Activated naive CD8-positive, alpha-beta T cell treated with anti-CD3 and anti-CD28 coated beads, Interleukin-2, amount 50 U/mL, for 24 hours (primary cell): ENCODE data around the gene THRB.
"Not testable (repeated sequence)": the region's sequence is repeated elsewhere in the genome, so short reads cannot be mapped to it uniquely, and the experiment has no call there.

ENCODE experiments used
- ATAC-seq: fragments of 150-1000 bp; cut with Tn5 transposase; one replicate; pipeline ENCODE4 v1.10.0; 2021
- DNase-seq: peaks from one replicate; pipeline ENCODE4 v3.0.0; 2021
- H3K27ac Mint-ChIP-seq: one replicate; pipeline ENCODE4 v1.8.0; 2021; ENCODE audit warnings: mild to moderate bottlenecking, mixed read lengths
- H3K27me3 Mint-ChIP-seq: one replicate; pipeline ENCODE4 v1.8.0; 2021; ENCODE audit warnings: mixed read lengths
- H3K36me3 Mint-ChIP-seq: one replicate; pipeline ENCODE4 v1.8.0; 2021; ENCODE audit warnings: low read depth, mixed read lengths
- H3K4me1 Mint-ChIP-seq: one replicate; pipeline ENCODE4 v1.8.0; 2021; ENCODE audit warnings: mixed read lengths
- H3K4me3 Mint-ChIP-seq: one replicate; pipeline ENCODE4 v1.8.0; 2021; ENCODE audit warnings: mild to moderate bottlenecking, moderate library complexity, mixed read lengths
- H3K9me3 Mint-ChIP-seq: one replicate; pipeline ENCODE4 v1.8.0; 2021; ENCODE audit warnings: mixed read lengths

Gene THRB

GRCh38 chr3:24433838-24434591 is 60.6 kb downstream of the THRB start:
- Mint-ChIP-seq H3K27ac (no peak overlapping the region), H3K27me3 (peaks cover 2% of the 10 kb centered on the region), H3K9me3 (no peaks in the 10 kb centered on the region)

GRCh38 chr3:24432989-24433388 is 61.7 kb downstream of the THRB start:
- no peak overlapping the region for H3K27ac Mint-ChIP-seq
- H3K4me3 Mint-ChIP-seq, result no peak overlapping the region
- ATAC-seq (no peak), DNase-seq (no peak)
- peaks cover 2% of the 10 kb centered on the region for H3K27me3 Mint-ChIP-seq
- no peaks in the 10 kb centered on the region for H3K9me3 Mint-ChIP-seq
- H3K4me1 Mint-ChIP-seq, result no peaks in the 10 kb centered on the region
- H3K36me3 Mint-ChIP-seq, result no peaks in the 10 kb centered on the region

More at GRCh38 chr3:24433838-24434591, 60.6 kb downstream of the THRB start:
- DNase-seq (no peak), ATAC-seq (no peak)
- no peak overlapping the region for H3K4me3 Mint-ChIP-seq
- no peaks in the 10 kb centered on the region for H3K36me3 Mint-ChIP-seq
- no peaks in the 10 kb centered on the region for H3K4me1 Mint-ChIP-seq

GRCh38 chr3:24428481-24428880 is 66.2 kb downstream of the THRB start:
- Mint-ChIP-seq H3K27me3 (no peaks in the 10 kb centered on the region), H3K27ac (no peak overlapping the region), H3K4me1 (no peaks in the 10 kb centered on the region), H3K4me3 (no peak overlapping the region), H3K36me3 (no peaks in the 10 kb centered on the region), H3K9me3 (no peaks in the 10 kb centered on the region)
- DNase-seq, result no peak
- ATAC-seq, result no peak

GRCh38 chr3:24426896-24427295 is 67.8 kb downstream of the THRB start:
- Mint-ChIP-seq H3K4me1 (no peaks in the 10 kb centered on the region), H3K27me3 (no peaks in the 10 kb centered on the region), H3K9me3 (no peaks in the 10 kb centered on the region), H3K36me3 (no peaks in the 10 kb centered on the region), H3K27ac (no peak overlapping the region), H3K4me3 (no peak overlapping the region)
- ATAC-seq, result no peak
- no peak for DNase-seq

- H3K9me3 Mint-ChIP-seq, H3K4me1 Mint-ChIP-seq, H3K4me3 Mint-ChIP-seq, DNase-seq, ATAC-seq, H3K36me3 Mint-ChIP-seq, H3K27ac Mint-ChIP-seq, H3K27me3 Mint-ChIP-seq: not testable (repeated sequence)
Measured at GRCh38 chr3:24420829-24421228, 73.8 kb downstream of the THRB start.

GRCh38 chr3:24420224-24420623 is 74.4 kb downstream of the THRB start:
- H3K4me1 Mint-ChIP-seq, result no peaks in the 10 kb centered on the region
- H3K27ac Mint-ChIP-seq, result no peak overlapping the region
- peaks cover 4% of the 10 kb centered on the region for H3K9me3 Mint-ChIP-seq
- no peak for DNase-seq
- H3K36me3 Mint-ChIP-seq, result no peaks in the 10 kb centered on the region
- H3K27me3 Mint-ChIP-seq, result no peaks in the 10 kb centered on the region
- no peak overlapping the region for H3K4me3 Mint-ChIP-seq
- no peak for ATAC-seq

GRCh38 chr3:24419067-24419791 is 75.4 kb downstream of the THRB start:
- no peak for DNase-seq
- ATAC-seq, result no peak
- no peaks in the 10 kb centered on the region for H3K4me1 Mint-ChIP-seq
- no peak overlapping the region for H3K27ac Mint-ChIP-seq
- H3K27me3 Mint-ChIP-seq, result no peaks in the 10 kb centered on the region
- peaks cover 4% of the 10 kb centered on the region for H3K9me3 Mint-ChIP-seq
- no peaks in the 10 kb centered on the region for H3K36me3 Mint-ChIP-seq
- no peak overlapping the region for H3K4me3 Mint-ChIP-seq

GRCh38 chr3:24417730-24418129 is 76.9 kb downstream of the THRB start:
- H3K36me3 Mint-ChIP-seq, result no peaks in the 10 kb centered on the region
- H3K4me3 Mint-ChIP-seq, result no peak overlapping the region
- no peak for DNase-seq
- peaks cover 7% of the 10 kb centered on the region for H3K9me3 Mint-ChIP-seq
- H3K4me1 Mint-ChIP-seq, result no peaks in the 10 kb centered on the region
- H3K27me3 Mint-ChIP-seq, result no peaks in the 10 kb centered on the region
- no peak overlapping the region for H3K27ac Mint-ChIP-seq
- no peak for ATAC-seq

- Mint-ChIP-seq H3K9me3 (peaks cover 7% of the 10 kb centered on the region), H3K27ac (no peak overlapping the region), H3K27me3 (no peaks in the 10 kb centered on the region), H3K4me1 (no peaks in the 10 kb centered on the region), H3K4me3 (no peak overlapping the region), H3K36me3 (no peaks in the 10 kb centered on the region)
- no peak for ATAC-seq
- DNase-seq, result no peak
Measured at GRCh38 chr3:24416224-24416623, 78.4 kb downstream of the THRB start.

GRCh38 chr3:24415824-24416223 is 78.8 kb downstream of the THRB start:
- no peaks in the 10 kb centered on the region for H3K4me1 Mint-ChIP-seq
- H3K9me3 Mint-ChIP-seq, result peaks cover 7% of the 10 kb centered on the region
- H3K27me3 Mint-ChIP-seq, result no peaks in the 10 kb centered on the region
- no peaks in the 10 kb centered on the region for H3K36me3 Mint-ChIP-seq
- H3K27ac Mint-ChIP-seq, result no peak overlapping the region
- H3K4me3 Mint-ChIP-seq, result no peak overlapping the region
- no peak for ATAC-seq
- no peak for DNase-seq

- not testable (repeated sequence) for DNase-seq, H3K4me3 Mint-ChIP-seq, H3K36me3 Mint-ChIP-seq, H3K9me3 Mint-ChIP-seq, H3K27ac Mint-ChIP-seq, ATAC-seq, H3K4me1 Mint-ChIP-seq, H3K27me3 Mint-ChIP-seq
Measured at GRCh38 chr3:24413662-24414061, 81.0 kb downstream of the THRB start.

GRCh38 chr3:24410860-24411259 is 83.8 kb downstream of the THRB start:
- Mint-ChIP-seq H3K9me3 (peaks cover 3% of the 10 kb centered on the region), H3K27ac (no peak overlapping the region), H3K4me1 (no peaks in the 10 kb centered on the region), H3K36me3 (no peaks in the 10 kb centered on the region), H3K27me3 (no peaks in the 10 kb centered on the region), H3K4me3 (no peak overlapping the region)
- DNase-seq, result no peak
- no peak for ATAC-seq

GRCh38 chr3:24407980-24408680 is 86.5 kb downstream of the THRB start:
- Mint-ChIP-seq H3K27me3 (no peaks in the 10 kb centered on the region), H3K36me3 (no peaks in the 10 kb centered on the region), H3K9me3 (no peaks in the 10 kb centered on the region), H3K4me3 (no peak overlapping the region), H3K4me1 (no peaks in the 10 kb centered on the region), H3K27ac (no peak overlapping the region)
- ATAC-seq (no peak), DNase-seq (no peak)

GRCh38 chr3:24406900-24407299 is 87.8 kb downstream of the THRB start:
- Mint-ChIP-seq H3K4me1 (no peaks in the 10 kb centered on the region), H3K4me3 (no peak overlapping the region), H3K9me3 (no peaks in the 10 kb centered on the region), H3K27me3 (no peaks in the 10 kb centered on the region), H3K27ac (no peak overlapping the region), H3K36me3 (no peaks in the 10 kb centered on the region)
- no peak for DNase-seq
- ATAC-seq, result no peak

- no peak overlapping the region for H3K4me3 Mint-ChIP-seq
Measured at GRCh38 chr3:24405057-24405456, 89.6 kb downstream of the THRB start.

More at GRCh38 chr3:24405057-24405456, 89.6 kb downstream of the THRB start:
- H3K9me3 Mint-ChIP-seq, result no peaks in the 10 kb centered on the region
- no peaks in the 10 kb centered on the region for H3K27me3 Mint-ChIP-seq
- ATAC-seq, result no peak
- DNase-seq, result no peak
- no peaks in the 10 kb centered on the region for H3K4me1 Mint-ChIP-seq
- no peaks in the 10 kb centered on the region for H3K36me3 Mint-ChIP-seq
- no peak overlapping the region for H3K27ac Mint-ChIP-seq
